Adrenal gland (tissue), 5 donors: Measurements from ENCODE around the gene NDUFC2.

Experiments used
- CTCF ChIP-seq, 6 experiments: fragments of 450-650 bp in 4 of 6; fragments of 200-600 bp in 2 of 6; sonication (generic) in 1 of 6; IDR thresholded peaks; 1 replicate in 5 of 6; 2 replicates in 1 of 6; pipeline versions ENCODE4 v1.5.1 to v1.8.0; 2016 to 2021; ENCODE audit warnings: antibody characterized with exemption in 6 of 6, mild to moderate bottlenecking in 2 of 6, moderate library complexity in 1 of 6
- POLR2A ChIP-seq, 2 donors: fragments of 450-650 bp; IDR thresholded peaks; one replicate each; pipeline ENCODE4 v1.6.1; 2017; ENCODE audit warnings: antibody characterized with exemption in 2 of 2, mild to moderate bottlenecking in 2 of 2, moderate library complexity in 1 of 2
- donor health status: DM: no; HTN: no; CAD: no.

GRCh38 chr11:78066471-78066870 is 13.2 kb downstream of the NDUFC2 start:
- no peak for TF ChIP-seq POLR2A (IDR thresholded peaks at IDR 0.05)
- TF ChIP-seq CTCF (IDR thresholded peaks at IDR 0.05) = no peak
